HL-60/S4 treated with phorbol 12-myristate 13-acetate at 8.2 ng/mL for 4 days and 3 days (cell line): ENCODE data around the gene REEP1.
"Not testable (repeated sequence)": the region's sequence is repeated elsewhere in the genome, so short reads cannot be mapped to it uniquely, and the experiment has no call there.

Source experiments
- in situ Hi-C: fragments of 300-500 bp; cut with MboI; formaldehyde crosslinking; loops from 2 replicates; pipeline ENCODE4 v1.15.0; 2022; ENCODE audit warnings: low sequenced_read_pairs

REEP1 gene

DNA sequence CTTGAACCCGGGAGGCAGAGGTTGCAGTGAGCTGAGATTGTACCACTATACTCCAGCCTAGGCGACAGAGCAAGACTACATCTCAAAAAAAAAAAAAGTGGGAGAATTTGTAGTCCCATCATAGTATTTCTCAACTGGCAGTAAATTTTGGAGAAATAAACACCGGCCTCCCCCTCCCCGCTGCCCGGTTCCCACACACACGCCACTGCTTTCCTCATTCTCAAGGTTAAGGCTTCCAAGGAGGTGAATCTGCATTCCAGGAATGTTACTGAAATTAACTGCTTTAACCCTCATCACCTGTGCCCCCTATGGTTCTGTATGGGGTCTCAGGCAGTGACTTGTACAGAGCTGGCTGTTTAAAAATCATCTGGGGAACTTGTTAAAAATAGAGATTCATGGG lies 88.2 kb downstream of the REEP1 start:
- in situ Hi-C loops: no loop called here

- in situ Hi-C loops: not testable (repeated sequence)
Observed at GRCh38 chr2:86245222-86245621, 92.2 kb downstream of the REEP1 start.

DNA sequence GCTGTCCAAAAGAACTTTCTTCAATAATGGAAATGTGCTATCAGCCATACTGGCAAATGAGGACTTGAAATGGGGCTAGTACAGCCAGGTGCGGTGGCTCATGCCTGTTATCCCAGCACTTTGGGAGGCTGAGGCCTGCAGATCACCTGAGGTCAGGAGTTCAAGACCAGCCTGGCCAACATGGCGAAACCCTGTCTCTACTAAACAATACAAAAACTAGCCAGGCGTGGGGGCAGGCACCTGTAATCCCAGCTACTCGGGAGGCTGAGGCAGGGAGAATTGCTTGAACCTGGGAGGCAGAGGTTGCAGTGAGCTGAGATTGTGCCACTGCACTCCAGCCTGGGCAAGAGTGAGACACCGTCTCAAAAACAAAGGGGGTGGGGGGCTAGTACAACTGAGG lies 92.6 kb downstream of the REEP1 start:
- in situ Hi-C loops: not testable (repeated sequence)

GRCh38 chr2:86243950-86244733 lies 93.3 kb downstream of the REEP1 start:
- in situ Hi-C loops: no loop called here

- in situ Hi-C loops: no loop called here
Observed at GRCh38 chr2:86243272-86243671, 94.2 kb downstream of the REEP1 start.

DNA sequence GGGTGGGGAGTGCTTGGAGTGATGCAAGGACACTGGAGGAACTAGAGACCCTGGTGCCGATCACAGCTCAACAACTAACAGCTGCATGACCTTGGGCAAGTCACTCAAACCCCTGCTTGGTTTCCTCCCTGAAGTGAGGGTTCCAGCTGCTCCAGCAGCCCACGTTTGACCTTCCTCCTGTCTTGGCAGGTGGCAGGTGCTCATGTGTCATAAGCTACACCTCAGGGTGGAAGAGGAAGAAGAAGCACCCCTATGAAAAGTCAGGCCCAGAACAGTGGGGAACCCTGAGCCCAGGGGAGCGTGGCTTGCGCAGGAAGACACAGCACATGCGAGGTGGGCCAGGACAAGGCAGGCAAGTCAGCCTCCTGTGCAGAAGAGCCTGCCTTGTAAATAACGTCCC lies 95.8 kb downstream of the REEP1 start:
- in situ Hi-C loops: no loop called here

DNA sequence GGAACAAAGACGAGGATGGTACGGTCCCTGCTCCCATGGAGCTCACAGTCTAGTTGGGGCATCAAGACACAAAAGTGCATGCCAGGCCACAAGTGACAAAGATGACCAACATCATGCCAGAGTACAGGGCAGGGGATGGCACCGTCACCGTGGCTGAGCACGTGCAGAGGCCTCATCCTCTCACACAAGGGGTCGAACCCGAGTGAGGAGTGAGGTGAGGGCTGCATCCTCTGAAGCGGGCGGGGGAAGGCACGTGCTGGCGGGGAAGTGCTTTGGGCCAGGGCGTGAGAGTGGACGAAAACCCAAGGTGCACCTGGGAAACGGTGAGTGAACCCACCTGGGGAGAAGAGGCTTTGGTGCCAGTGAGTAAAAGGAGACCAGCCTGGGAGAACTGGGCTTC lies 97.2 kb downstream of the REEP1 start:
- in situ Hi-C loops: no loop called here

GRCh38 chr2:86239745-86240144 lies 97.7 kb downstream of the REEP1 start:
- in situ Hi-C loops: no loop called here

DNA sequence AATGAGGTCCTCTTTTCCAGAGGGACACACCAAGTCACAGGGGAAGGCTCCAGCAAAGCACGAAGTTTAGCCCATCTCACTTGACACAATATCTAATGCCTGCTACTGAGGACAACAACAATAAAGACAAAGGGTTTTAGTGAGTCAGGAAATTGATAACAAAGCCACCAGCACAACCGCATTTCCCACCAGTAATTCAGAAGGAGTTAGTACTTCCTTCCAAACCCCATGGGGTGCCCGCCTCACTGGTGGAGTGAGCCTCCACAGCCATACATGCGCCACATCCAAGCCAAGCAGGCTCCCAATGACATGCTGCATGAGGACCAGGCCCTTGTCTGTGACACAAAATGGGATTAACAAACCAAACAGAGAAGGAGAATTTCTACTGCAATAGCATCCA lies 98.1 kb downstream of the REEP1 start:
- in situ Hi-C loops: no loop called here

DNA sequence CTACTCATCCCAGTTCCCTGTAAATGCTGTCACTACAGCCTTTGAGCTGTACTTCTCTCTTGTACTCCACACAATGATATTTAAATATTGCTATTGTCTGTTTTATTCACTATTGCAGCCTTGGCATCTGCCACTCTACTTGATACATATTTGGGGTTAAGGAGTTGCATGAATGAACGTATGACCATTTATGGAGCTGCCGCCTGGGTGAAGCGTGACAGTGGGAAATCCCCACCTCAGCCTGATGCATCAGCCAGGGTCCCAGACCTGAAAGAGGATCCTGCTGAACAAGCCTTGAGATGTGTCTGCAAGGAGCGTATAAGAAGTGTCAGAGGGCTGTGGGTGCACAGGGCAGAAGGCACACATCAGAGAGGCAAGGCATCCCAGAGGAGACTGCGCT lies 99.1 kb downstream of the REEP1 start:
- in situ Hi-C loops: no loop called here

GRCh38 chr2:86237172-86237571 lies 100.3 kb downstream of the REEP1 start:
- in situ Hi-C loops: no loop called here

DNA sequence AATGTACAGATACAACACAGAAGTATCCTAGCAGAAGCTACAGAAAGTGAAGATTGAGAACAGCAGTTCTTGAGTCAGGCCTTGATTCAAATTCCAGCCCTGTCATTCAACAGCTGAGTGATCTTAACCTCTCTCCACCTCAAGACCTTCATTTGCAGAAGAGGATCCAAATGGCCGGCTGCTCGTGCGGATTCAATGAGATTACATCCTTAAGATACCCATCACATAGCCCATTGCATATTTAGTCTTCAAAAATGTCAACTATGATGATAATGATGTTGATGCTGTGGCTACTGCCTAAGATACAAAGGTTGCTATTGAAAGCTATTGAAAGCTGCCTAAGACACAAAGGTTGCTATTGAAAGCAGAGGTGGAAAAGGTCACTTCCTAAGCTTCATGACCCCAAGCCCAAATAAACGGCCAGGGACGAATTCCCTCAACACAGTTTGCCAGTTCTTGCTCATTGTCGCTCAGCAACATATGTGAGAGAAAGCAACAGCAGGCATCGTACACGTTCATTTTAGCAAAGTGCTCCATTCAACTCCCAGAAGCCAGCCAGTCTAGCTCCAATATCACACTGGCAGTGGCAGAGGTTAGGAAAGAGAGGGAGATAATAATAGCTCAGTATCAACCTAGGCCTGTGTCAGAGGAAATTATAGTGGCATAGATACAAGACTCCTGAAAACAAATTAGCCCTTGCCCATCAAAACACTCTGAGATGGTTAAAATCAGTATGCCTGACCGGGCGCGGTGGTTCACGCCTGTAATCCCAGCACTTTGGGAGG lies 102.0 kb downstream of the REEP1 start:
- in situ Hi-C loops: no loop called here

DNA sequence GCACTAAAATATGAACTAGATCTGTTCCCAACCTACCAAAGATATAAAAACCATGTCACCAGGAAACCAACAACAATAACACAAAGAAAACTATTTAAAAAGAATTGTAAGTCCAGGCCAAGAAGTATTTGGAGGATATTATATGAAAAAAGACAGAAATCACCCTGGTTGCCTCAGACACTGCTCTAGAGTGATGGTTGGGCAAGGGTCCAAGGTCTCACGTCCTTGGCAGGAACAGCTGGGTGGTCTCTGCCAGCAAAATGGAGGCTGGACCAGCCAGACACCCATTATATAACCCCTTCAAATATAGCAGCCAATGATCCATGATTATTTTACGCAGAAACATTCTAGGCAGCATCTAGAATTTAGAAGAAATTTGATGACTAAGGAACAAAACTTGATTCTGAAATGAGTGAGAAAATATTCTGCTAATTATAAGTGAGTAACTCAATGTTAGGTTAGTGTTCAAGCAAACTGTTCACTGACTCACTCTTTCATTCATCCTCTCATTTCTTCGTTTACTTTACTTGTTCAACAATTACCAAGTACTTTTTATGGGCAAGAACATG lies 102.8 kb downstream of the REEP1 start:
- in situ Hi-C loops: no loop called here

GRCh38 chr2:86233436-86233835 lies 104.0 kb downstream of the REEP1 start:
- in situ Hi-C loops: no loop called here

GRCh38 chr2:86232910-86233309 lies 104.5 kb downstream of the REEP1 start:
- in situ Hi-C loops: no loop called here

DNA sequence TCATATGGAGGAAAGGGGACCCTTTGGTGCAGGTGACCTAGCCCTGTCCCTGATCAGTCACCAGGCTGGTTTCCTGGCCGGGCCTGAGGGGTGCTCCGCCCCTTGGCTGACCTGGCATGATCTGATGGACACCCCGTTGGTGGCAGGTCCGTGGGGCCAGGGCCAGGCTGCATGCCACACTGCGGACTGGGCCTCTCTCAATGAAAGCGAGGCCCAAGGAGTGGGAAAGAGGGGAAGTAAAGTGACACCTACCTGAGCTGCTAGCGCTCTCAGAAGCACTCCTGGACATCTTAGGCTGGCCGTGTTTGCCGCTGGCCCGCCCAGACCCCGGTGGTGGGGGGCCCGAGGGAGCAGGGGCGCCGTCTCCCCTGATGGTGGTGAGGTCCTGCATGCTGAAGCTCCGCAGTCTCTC lies 105.0 kb downstream of the REEP1 start:
- in situ Hi-C loops: no loop called here

- in situ Hi-C loops: no loop called here
Observed at GRCh38 chr2:86231680-86232372, 105.6 kb downstream of the REEP1 start.

GRCh38 chr2:86230961-86231360 lies 106.5 kb downstream of the REEP1 start:
- in situ Hi-C loops: no loop called here

GRCh38 chr2:86229221-86229620 lies 108.2 kb downstream of the REEP1 start:
- in situ Hi-C loops: no loop called here

GRCh38 chr2:86228574-86228973 lies 108.9 kb downstream of the REEP1 start:
- in situ Hi-C loops: not testable (repeated sequence)

DNA sequence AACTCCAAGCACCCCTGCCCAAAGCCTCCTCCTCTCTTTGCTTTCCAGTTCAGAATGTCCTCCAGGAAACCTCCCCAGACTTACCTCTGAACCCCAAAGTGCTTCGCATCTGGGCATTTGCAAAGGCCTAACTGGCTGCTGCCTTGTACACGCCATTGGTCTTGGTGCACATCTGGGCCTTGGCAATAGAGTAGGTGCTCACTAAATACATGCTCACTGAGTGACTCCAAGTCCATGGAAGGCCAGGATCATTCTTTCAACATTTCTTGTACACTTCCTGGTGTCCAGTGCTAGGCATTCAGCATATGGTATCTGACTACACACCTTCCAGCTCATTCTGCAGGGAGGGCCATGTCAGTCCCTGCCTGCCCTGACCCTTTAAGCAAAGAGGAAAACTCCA lies 109.7 kb downstream of the REEP1 start:
- in situ Hi-C loops: no loop called here
